Adrenal gland (tissue), 5 donors: Measurements from ENCODE around the gene CNRIP1.

Experiments used
- POLR2A ChIP-seq, 2 donors: fragments of 450-650 bp; IDR thresholded peaks; one replicate each; pipeline ENCODE4 v1.6.1; 2017; ENCODE audit warnings: antibody characterized with exemption in 2 of 2, mild to moderate bottlenecking in 2 of 2, moderate library complexity in 1 of 2
- TF ChIP-seq, protein P1 (sequence below), 6 experiments: fragments of 450-650 bp in 4 of 6; fragments of 200-600 bp in 2 of 6; sonication (generic) in 1 of 6; IDR thresholded peaks; 1 replicate in 5 of 6; 2 replicates in 1 of 6; pipeline versions ENCODE4 v1.5.1 to v1.8.0; 2016 to 2021; ENCODE audit warnings: antibody characterized with exemption in 6 of 6, mild to moderate bottlenecking in 2 of 6, moderate library complexity in 1 of 6
- donor health status: DM: no; HTN: no; CAD: no.

DNA sequence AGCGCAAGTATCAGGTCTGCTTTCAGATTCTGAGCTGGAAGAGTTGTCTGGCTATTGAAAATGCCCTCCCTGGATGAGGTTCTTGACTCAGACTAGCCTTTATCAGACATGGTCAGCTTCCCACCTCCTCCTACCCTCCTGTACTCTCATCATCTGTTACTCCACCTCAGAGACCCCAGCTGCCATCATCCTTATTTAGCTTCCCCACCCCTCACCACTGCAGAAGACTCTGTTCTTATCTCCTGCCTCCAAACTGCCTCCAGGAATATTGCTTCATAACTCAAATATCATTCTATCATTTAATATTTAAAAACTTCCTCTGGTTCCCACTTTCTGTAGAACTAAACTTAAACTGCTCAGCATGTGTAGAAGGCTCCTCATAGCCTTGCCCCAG, 36.3 kb downstream of the CNRIP1 start:
- TF ChIP-seq, protein P1, sequence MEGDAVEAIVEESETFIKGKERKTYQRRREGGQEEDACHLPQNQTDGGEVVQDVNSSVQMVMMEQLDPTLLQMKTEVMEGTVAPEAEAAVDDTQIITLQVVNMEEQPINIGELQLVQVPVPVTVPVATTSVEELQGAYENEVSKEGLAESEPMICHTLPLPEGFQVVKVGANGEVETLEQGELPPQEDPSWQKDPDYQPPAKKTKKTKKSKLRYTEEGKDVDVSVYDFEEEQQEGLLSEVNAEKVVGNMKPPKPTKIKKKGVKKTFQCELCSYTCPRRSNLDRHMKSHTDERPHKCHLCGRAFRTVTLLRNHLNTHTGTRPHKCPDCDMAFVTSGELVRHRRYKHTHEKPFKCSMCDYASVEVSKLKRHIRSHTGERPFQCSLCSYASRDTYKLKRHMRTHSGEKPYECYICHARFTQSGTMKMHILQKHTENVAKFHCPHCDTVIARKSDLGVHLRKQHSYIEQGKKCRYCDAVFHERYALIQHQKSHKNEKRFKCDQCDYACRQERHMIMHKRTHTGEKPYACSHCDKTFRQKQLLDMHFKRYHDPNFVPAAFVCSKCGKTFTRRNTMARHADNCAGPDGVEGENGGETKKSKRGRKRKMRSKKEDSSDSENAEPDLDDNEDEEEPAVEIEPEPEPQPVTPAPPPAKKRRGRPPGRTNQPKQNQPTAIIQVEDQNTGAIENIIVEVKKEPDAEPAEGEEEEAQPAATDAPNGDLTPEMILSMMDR (IDR thresholded peaks at IDR 0.05) = no peak
- TF ChIP-seq POLR2A (IDR thresholded peaks at IDR 0.05) = no peak
